CD8-positive, alpha-beta memory T cell (primary cell): Measurements from ENCODE around the gene TBPL1. TPM values are rescaled to one million over a fixed set of nuclear protein-coding genes. Genes with fewer than 3 reads are reported as not detected.

Experiments used
- CTCF ChIA-PET: fragments of 350-600 bp; sonication (Branson Sonifier 250); formaldehyde crosslinking; loops from one replicate; lab custom pipeline; 2021; ENCODE audit warnings: antibody characterized with exemption; lab: Charles Lee
- POLR2A ChIA-PET: fragments of 350-600 bp; sonication (Branson Sonifier 250); formaldehyde crosslinking; loops from one replicate; lab custom pipeline; 2021; ENCODE audit warnings: antibody characterized with exemption; lab: Charles Lee
- DNase-seq, 5 donors: peaks; one replicate each; pipeline versions ENCODE4 v3.0.0 to v3.0.0-alpha.2; 2020 to 2022; ENCODE audit warnings: mixed read lengths in 1 of 5
- H3K27ac ChIP-seq: one replicate; pipeline ENCODE4 v1.7.0; 2013; ENCODE audit warnings: low read depth, mild to moderate bottlenecking, low read length, moderate library complexity
- H3K27me3 ChIP-seq: 2 replicates; pipeline ENCODE4 v1.7.0; 2013; ENCODE audit warnings: low read length, mild to moderate bottlenecking; ENCODE audit not compliant: insufficient read depth, poor library complexity, severe bottlenecking
- H3K36me3 ChIP-seq: 2 replicates; pipeline ENCODE4 v1.7.0; 2013; ENCODE audit warnings: mild to moderate bottlenecking, low read length, moderate library complexity; ENCODE audit not compliant: insufficient read depth
- H3K4me1 ChIP-seq: 2 replicates; pipeline ENCODE4 v1.7.0; 2013; ENCODE audit warnings: mild to moderate bottlenecking, low read length, moderate library complexity; ENCODE audit not compliant: insufficient read depth
- H3K4me3 ChIP-seq: 2 replicates; pipeline ENCODE4 v1.7.0; 2013; ENCODE audit warnings: mild to moderate bottlenecking, low read length
- H3K9me3 ChIP-seq: 2 replicates; pipeline ENCODE4 v1.7.0; 2013; ENCODE audit warnings: mild to moderate bottlenecking, low read length
- H3K27ac Mint-ChIP-seq, 8 donors: one replicate each; pipeline ENCODE4 v1.8.0; 2020 to 2021; ENCODE audit warnings: mixed read lengths in 8 of 8, mild to moderate bottlenecking in 6 of 8, inconsistent platforms in 3 of 8, moderate library complexity in 3 of 8
- H3K27me3 Mint-ChIP-seq, 2 donors: one replicate each; pipeline ENCODE4 v1.8.0; 2020 to 2021; ENCODE audit warnings: mixed read lengths in 2 of 2, mild to moderate bottlenecking in 1 of 2, moderate library complexity in 1 of 2
- H3K36me3 Mint-ChIP-seq, 3 donors: one replicate each; pipeline ENCODE4 v1.8.0; 2020 to 2021; ENCODE audit warnings: mixed read lengths in 3 of 3, inconsistent platforms in 1 of 3, mild to moderate bottlenecking in 1 of 3
- H3K4me1 Mint-ChIP-seq, 3 donors: one replicate each; pipeline ENCODE4 v1.8.0; 2020 to 2021; ENCODE audit warnings: mixed read lengths in 3 of 3, inconsistent platforms in 1 of 3, mild to moderate bottlenecking in 1 of 3
- H3K4me3 Mint-ChIP-seq, 7 donors: one replicate each; pipeline ENCODE4 v1.8.0; 2020 to 2021; ENCODE audit warnings: mixed read lengths in 7 of 7, mild to moderate bottlenecking in 6 of 7, moderate library complexity in 4 of 7, inconsistent platforms in 2 of 7
- H3K9me3 Mint-ChIP-seq, 5 donors: one replicate each; pipeline ENCODE4 v1.8.0; 2020 to 2022; ENCODE audit warnings: mixed read lengths in 5 of 5, mild to moderate bottlenecking in 3 of 5, moderate library complexity in 2 of 5, inconsistent platforms in 1 of 5
- polyA plus RNA-seq: library from polyadenylated mRNA; unstranded; fragments of 300-500 nt; fragmentation: Illumina TruSeq; gene quantifications from one replicate; pipeline ENCODE4 v1.2.3, GENCODE V29; 2021
- total RNA-seq, 2 experiments: library from RNA; stranded (reverse); gene quantifications; one replicate each; pipeline ENCODE4 v1.2.3, GENCODE V29; 2021

Gene TBPL1
- total and polyA plus RNA-seq, 3 experiments from 2014 or later, result 51.9 to 70.9 (median 52.8) TPM

- Histone ChIP-seq H3K36me3 (no peaks in the 10 kb centered on the region), H3K27me3 (no peaks in the 10 kb centered on the region), H3K4me3 (peak overlapping the region; percentile 96), H3K27ac (peak overlapping the region; percentile 75), H3K4me1 (peaks cover 54% of the 10 kb centered on the region), H3K9me3 (no peaks in the 10 kb centered on the region)
- Mint-ChIP-seq H3K27me3 (no peaks in the 10 kb centered on the region), H3K4me3 (peak overlapping the region; percentile 93 to 98 (median 96)), H3K9me3 (no peaks in the 10 kb centered on the region), H3K4me1 (peaks cover 59 to 72% (median 69%) of the 10 kb centered on the region in 3 donors), H3K36me3 (peaks cover 0 to 16% (median 0%) of the 10 kb centered on the region in 3 donors), H3K27ac (peak overlapping the region; percentile 63 to 98 (median 93))
- CTCF ChIA-PET, result interaction anchor here (0.7 to 2.0 kb wide), 3 partner anchors 11 to 31 kb away, joined by 3 to 6 read pairs (median 5); no protein-coding TSS in a partner anchor
- POLR2A ChIA-PET, result no interaction called here
- no peak for DNase-seq
Measured at GRCh38 chr6:133954657-133955576, 1.9 kb downstream of the TBPL1 start.

GRCh38 chr6:133955582-133956415, 2.8 kb downstream of the TBPL1 start:
- H3K27ac Mint-ChIP-seq, result peak overlapping the region in 5 of 8 donors; percentile 61 to 95 (median 90)
- no peaks in the 10 kb centered on the region for H3K36me3 ChIP-seq
- H3K36me3 Mint-ChIP-seq, result peaks cover 0 to 16% (median 0%) of the 10 kb centered on the region in 3 donors
- H3K9me3 Mint-ChIP-seq, result no peaks in the 10 kb centered on the region
- H3K4me1 Mint-ChIP-seq, result peaks cover 65 to 81% (median 77%) of the 10 kb centered on the region in 3 donors
- H3K27me3 ChIP-seq, result no peaks in the 10 kb centered on the region
- H3K27me3 Mint-ChIP-seq, result no peaks in the 10 kb centered on the region
- peak overlapping the region in 6 of 7 donors; percentile 93 to 98 (median 96) for H3K4me3 Mint-ChIP-seq
- H3K27ac ChIP-seq, result peak overlapping the region; percentile 75
- POLR2A ChIA-PET, result no interaction called here
- peaks cover 54% of the 10 kb centered on the region for H3K4me1 ChIP-seq
- CTCF ChIA-PET, result interaction anchor here (0.7 to 2.0 kb wide), 3 partner anchors 10 to 32 kb away, joined by 3 to 6 read pairs (median 5); no protein-coding TSS in a partner anchor
- DNase-seq, result no peak
- no peaks in the 10 kb centered on the region for H3K9me3 ChIP-seq
- no peak overlapping the region for H3K4me3 ChIP-seq

- Histone ChIP-seq H3K36me3 (no peaks in the 10 kb centered on the region), H3K4me1 (peaks cover 49% of the 10 kb centered on the region), H3K27ac (peak overlapping the region; percentile 75), H3K9me3 (no peaks in the 10 kb centered on the region), H3K4me3 (no peak overlapping the region), H3K27me3 (no peaks in the 10 kb centered on the region)
- no peak for DNase-seq
- Mint-ChIP-seq H3K9me3 (no peaks in the 10 kb centered on the region), H3K4me1 (peaks cover 63 to 78% (median 76%) of the 10 kb centered on the region in 3 donors), H3K27me3 (no peaks in the 10 kb centered on the region), H3K27ac (peak overlapping the region in 6 of 8 donors; percentile 7 to 70 (median 50)), H3K4me3 (peak overlapping the region in 3 of 7 donors; percentile 4 to 26 (median 16)), H3K36me3 (peaks cover 0 to 16% (median 0%) of the 10 kb centered on the region in 3 donors)
- ChIA-PET POLR2A (no interaction called here), CTCF (interaction anchor here (0.7 to 2.0 kb wide), 2 partner anchors 9 to 32 kb away, joined by 3 to 5 read pairs; no protein-coding TSS in a partner anchor)
Measured at GRCh38 chr6:133956416-133957049, 3.5 kb downstream of the TBPL1 start.

- peak overlapping the region in 2 of 7 donors; percentile 16 to 26 for H3K4me3 Mint-ChIP-seq
- H3K36me3 Mint-ChIP-seq, result peaks cover 0 to 13% (median 0%) of the 10 kb centered on the region in 3 donors
- Histone ChIP-seq H3K27ac (peak overlapping the region; percentile 75), H3K4me3 (no peak overlapping the region), H3K27me3 (no peaks in the 10 kb centered on the region), H3K4me1 (peaks cover 48% of the 10 kb centered on the region), H3K9me3 (no peaks in the 10 kb centered on the region), H3K36me3 (no peaks in the 10 kb centered on the region)
- ChIA-PET CTCF (interaction anchor here (0.7 to 1.7 kb wide), 3 partner anchors 12 to 106 kb away, joined by 3 to 6 read pairs (median 5); no protein-coding TSS in a partner anchor), POLR2A (no interaction called here)
- peak overlapping the region in 5 of 8 donors; percentile 9 to 70 (median 37) for H3K27ac Mint-ChIP-seq
- DNase-seq, result no peak
- no peaks in the 10 kb centered on the region for H3K27me3 Mint-ChIP-seq
- no peaks in the 10 kb centered on the region for H3K9me3 Mint-ChIP-seq
- peaks cover 68 to 83% (median 80%) of the 10 kb centered on the region in 3 donors for H3K4me1 Mint-ChIP-seq
Measured at GRCh38 chr6:133957227-133957626, 4.2 kb downstream of the TBPL1 start.

GRCh38 chr6:133957780-133958242, 4.8 kb downstream of the TBPL1 start:
- H3K4me3 Mint-ChIP-seq, result peak overlapping the region in 2 of 7 donors; percentile 39 to 40

GRCh38 chr6:133958791-133959190, 5.8 kb downstream of the TBPL1 start:
- H3K36me3 Mint-ChIP-seq, result peaks cover 0 to 2% (median 0%) of the 10 kb centered on the region in 3 donors
- Histone ChIP-seq H3K27ac (peak overlapping the region; percentile 75), H3K9me3 (no peaks in the 10 kb centered on the region), H3K4me1 (peaks cover 48% of the 10 kb centered on the region), H3K4me3 (no peak overlapping the region), H3K36me3 (no peaks in the 10 kb centered on the region), H3K27me3 (no peaks in the 10 kb centered on the region)
- peak overlapping the region in 4 of 7 donors; percentile 26 to 46 (median 36) for H3K4me3 Mint-ChIP-seq
- H3K27me3 Mint-ChIP-seq, result no peaks in the 10 kb centered on the region
- peak in 1 of 5 donors; percentile 11 for DNase-seq
- H3K27ac Mint-ChIP-seq, result peak overlapping the region in 7 of 8 donors; percentile 29 to 85 (median 58)
- H3K9me3 Mint-ChIP-seq, result no peaks in the 10 kb centered on the region
- POLR2A ChIA-PET, result no interaction called here
- CTCF ChIA-PET, result interaction anchor here (0.9 to 1.7 kb wide), 5 partner anchors 14 to 106 kb away, joined by 3 to 6 read pairs (median 5); no protein-coding TSS in a partner anchor
- H3K4me1 Mint-ChIP-seq, result peaks cover 73 to 92% (median 92%) of the 10 kb centered on the region in 3 donors

More at GRCh38 chr6:133957780-133958242, 4.8 kb downstream of the TBPL1 start:
- POLR2A ChIA-PET, result no interaction called here
- peaks cover 72 to 89% (median 86%) of the 10 kb centered on the region in 3 donors for H3K4me1 Mint-ChIP-seq
- peaks cover 0 to 7% (median under 1%) of the 10 kb centered on the region in 3 donors for H3K36me3 Mint-ChIP-seq
- no peak for DNase-seq
- no peaks in the 10 kb centered on the region for H3K9me3 Mint-ChIP-seq
- Histone ChIP-seq H3K36me3 (no peaks in the 10 kb centered on the region), H3K4me3 (no peak overlapping the region), H3K4me1 (peaks cover 48% of the 10 kb centered on the region), H3K27ac (peak overlapping the region; percentile 75), H3K9me3 (no peaks in the 10 kb centered on the region), H3K27me3 (no peaks in the 10 kb centered on the region)
- CTCF ChIA-PET, result interaction anchor here (0.7 to 1.7 kb wide), 5 partner anchors 12 to 105 kb away, joined by 3 to 6 read pairs (median 5); no protein-coding TSS in a partner anchor
- peak overlapping the region in 6 of 8 donors; percentile 3 to 83 (median 52) for H3K27ac Mint-ChIP-seq
- H3K27me3 Mint-ChIP-seq, result no peaks in the 10 kb centered on the region
